HG03060 (cell line): ENCODE measurements around the gene CLIC6.

Experiments
- ATAC-seq: cut with Tn5 transposase; IDR thresholded peaks from one replicate; pipeline ENCODE4 v1.9.1; 2021; ENCODE audit warnings: low read depth, moderate number of reproducible peaks; ENCODE audit not compliant: unreplicated experiment

The CLIC6 gene

DNA sequence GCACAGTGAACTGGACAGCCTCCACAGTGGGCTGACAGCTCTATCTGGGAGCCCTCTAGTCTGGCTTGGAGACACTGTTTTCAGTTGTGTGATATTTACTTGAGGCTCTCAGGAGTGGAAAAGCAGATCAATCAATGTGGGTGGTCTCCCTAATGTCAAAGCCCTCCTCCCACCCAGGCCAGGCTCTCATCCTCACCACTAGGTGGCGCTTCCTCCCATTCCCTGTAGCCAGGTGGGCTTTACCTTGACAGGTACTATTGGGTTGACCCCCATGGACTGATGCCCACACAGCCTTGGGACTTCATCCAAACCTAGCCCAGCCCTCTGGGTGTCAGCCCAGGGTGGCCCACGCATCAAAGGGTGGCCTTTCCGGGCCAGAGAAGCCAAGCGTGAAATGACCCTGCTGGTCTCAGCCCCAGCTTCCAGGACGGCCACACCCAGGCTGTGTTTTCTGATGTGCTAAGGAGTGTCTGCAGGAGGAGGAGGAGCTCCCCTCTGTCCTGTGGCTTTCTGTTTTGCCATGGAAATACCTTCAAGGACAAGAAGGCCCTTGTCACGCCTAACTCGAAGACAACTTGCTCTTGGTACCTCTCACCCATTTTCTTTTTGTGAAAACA lies 54.0 kb downstream of the CLIC6 start:
- no peak for ATAC-seq

DNA sequence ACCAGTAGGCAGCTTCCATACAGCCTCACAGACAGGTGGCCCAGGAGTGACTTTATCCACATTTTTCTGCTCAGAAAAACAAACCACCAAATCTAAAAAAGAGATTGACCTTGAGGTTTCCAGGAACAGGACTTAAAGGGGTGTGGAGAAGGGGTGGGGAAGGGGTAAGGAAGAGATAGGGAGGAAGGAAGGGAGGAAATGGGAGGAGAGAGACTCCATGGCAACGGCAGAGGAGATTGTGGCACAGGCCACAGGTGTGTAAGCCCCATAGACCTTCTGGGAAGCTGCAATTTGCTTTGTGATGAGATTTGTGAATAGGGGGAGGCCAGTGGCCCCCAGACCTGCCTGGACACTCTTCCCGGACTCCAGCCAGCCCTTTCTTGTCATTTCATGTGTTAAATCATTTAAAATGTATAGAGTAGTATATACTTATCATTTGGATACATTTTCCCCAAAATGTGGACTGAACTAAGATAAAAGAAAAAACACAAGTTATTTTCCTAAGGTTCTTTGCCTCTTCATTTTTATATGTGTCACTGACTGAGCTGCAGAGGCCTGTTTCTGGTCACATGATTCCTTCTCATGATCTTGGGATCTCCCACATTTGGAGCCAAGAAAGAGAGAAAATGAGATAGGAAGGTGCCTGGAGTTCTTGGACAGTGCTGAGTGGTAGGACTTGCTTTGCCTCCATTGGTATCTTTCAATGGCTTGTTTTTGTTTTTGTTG lies 55.5 kb downstream of the CLIC6 start:
- no peak for ATAC-seq

DNA sequence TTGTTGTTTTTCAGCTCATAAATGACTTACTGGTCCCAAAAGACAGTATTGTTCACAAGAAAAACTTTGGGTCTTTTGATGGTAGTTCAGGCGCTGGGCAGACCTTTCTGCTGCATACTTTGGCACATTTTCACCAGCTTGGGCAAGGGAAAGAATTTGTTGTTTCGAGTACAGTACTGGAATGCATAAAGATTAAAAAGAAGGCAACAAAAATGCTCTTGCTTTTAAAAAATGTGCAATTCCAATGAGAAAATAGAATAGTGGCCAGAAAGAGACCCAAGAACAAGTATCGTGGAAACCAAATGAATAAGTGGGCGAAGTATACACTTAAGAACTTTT lies 56.0 kb downstream of the CLIC6 start:
- ATAC-seq = no peak

DNA sequence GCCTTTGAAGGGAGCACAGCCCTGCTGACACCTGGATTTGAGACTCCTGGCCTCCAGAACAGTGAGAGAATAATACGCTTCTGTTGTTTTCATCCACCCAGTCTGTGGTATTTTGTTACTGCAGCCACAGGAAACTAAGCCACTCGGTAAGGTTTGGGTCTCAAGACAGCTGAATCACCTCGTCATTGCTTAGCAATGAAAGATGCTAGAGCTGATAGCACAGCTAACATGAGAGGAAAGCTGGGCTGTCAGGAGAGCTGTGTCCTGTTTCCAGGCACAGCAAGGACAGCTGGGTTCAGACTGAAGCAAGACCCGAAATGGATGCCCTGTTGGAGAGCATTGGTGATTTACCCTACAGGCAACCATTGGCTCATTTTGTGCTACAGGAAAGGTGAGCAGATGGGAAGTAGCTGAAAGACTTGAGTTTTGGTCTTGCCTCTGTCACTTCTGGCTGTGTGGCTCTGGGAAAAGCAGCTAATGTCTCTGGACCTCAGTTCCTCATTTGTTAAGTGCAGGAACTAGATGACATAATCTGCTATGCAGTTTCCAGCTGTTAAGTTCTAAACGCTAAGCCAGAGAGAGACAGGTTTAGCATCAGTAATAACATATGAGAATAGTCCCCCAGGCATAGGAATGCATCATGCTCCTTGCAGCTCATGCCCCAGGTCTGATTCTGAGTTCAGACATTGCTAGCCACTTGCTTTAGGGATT lies 58.0 kb downstream of the CLIC6 start:
- no peak for ATAC-seq

DNA sequence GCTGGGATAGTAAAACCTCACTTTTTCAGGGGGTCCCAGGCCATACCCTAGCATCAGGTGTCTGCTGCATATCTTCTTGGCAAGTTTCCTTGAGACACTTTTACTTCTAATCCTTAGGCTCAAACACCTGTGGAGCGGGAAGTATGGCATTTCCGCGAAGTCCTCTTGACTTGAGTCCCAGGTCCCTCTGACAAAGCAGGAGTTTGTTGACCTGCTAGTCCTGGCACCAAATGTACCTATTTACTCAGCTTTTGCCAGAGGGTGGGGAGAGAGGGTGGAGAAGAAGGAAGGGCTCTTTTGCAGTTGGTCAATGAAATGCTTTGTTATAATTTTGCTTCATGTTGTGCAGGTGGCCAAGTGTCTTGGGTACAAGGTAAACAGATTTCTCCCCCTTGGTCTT lies 59.7 kb downstream of the CLIC6 start:
- ATAC-seq = no peak

DNA sequence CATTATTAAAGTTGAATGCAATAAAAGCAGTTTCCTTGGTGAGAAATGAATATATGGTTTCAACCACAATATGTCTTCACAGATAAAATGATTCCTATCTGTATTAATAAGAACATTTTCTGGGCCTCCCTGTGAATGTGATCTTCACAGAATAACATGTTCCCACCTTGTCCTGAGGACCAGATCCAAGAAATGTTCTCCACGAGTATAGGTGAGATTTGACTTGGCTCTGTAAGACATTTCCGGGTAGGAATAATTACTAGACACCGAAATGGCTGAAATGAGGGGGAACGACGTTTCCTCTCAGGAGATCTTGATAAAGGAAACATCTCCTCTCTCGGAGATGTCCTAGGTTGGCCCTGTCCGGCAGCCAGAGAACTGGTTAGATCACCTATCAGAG lies 61.4 kb downstream of the CLIC6 start:
- ATAC-seq = no peak

DNA sequence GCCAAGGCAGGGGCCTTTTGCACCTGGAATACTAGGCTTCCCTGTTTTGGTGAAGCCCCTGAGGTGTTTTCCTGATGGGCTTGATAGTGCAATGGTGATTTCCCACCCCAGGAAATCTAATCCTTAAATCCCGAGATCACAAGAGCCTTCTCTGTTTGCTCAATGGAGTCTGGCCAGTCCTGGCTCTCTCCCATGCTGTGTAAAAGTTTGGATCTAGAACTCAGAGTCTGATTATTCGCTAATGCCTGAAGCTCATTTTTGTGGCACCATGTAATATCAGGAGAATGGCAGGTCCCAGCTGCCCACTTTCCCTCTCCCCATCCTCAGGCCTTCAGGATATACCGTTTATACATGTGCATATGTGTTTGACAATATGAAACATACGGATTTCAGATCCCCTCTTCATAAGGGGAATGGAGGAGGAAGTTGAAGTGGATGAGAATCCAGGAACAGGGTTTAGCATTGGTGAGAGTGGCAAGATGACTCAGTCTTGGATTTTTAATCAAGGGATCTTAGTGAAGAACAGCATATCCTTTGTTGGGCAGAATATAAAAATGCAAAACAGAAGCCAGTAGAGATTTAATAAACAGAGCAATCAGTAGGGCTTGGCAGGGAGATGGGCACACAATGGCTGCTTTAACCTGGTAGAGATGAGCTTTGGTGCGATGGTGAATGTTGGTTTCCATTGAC lies 62.1 kb downstream of the CLIC6 start:
- ATAC-seq = no peak

DNA sequence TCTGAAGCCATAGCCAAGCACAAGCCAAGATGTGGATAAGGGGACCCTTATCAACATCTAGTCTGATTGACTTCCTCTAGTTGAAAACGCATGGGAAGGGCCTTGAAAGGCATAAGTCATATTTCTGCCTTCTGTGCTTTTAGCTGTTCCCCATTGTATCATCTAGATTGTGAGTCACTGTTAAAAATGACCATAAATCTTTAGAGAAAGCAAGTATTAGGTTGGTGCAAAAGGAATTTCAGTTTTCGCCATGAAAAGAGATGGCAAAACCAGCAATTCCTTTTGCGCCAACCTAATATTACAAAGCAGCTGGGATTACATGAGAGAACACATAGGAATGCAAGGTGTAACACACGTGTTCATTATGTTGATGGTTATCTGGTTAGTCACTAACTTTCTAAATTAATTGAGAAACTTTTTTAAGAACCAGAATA lies 63.6 kb downstream of the CLIC6 start:
- ATAC-seq = no peak

DNA sequence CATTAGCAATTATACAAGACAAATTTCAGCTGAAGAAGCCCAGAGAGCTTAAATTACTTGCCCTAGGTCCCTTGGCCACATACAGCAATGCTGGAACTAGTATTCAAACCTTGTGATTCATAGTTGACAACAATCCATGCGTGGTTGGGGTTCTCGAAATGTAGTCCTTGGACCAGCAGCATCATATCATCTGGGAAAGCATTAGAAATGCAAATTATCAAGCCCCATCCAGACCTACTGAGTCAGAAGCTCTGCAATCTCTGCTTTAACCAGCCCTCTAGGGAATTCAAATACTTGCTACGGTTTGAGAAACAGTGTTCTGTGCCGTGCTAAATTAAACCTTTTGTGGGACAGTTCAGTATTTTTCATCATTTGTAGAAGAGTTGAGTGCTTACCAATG lies 65.1 kb downstream of the CLIC6 start:
- no peak for ATAC-seq

DNA sequence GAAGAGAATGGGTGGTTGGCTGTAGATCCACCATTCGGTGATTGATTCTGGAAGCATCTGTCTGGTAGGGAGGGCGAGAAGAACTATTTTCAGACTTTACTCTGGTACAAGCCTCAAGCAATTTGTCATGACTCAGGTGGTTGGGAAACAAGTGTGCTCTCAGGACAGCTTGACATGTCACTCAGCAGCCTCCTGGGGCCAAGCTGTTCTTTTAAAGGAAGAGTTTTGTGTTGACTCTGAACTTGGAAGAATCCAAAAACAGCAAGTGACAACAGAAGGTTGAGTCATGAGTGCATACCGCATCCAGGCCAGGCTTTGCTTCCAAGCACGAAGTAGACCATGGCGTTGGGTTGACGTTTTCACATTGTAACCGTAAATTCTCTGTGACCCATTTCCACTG lies 65.9 kb downstream of the CLIC6 start:
- no peak for ATAC-seq

DNA sequence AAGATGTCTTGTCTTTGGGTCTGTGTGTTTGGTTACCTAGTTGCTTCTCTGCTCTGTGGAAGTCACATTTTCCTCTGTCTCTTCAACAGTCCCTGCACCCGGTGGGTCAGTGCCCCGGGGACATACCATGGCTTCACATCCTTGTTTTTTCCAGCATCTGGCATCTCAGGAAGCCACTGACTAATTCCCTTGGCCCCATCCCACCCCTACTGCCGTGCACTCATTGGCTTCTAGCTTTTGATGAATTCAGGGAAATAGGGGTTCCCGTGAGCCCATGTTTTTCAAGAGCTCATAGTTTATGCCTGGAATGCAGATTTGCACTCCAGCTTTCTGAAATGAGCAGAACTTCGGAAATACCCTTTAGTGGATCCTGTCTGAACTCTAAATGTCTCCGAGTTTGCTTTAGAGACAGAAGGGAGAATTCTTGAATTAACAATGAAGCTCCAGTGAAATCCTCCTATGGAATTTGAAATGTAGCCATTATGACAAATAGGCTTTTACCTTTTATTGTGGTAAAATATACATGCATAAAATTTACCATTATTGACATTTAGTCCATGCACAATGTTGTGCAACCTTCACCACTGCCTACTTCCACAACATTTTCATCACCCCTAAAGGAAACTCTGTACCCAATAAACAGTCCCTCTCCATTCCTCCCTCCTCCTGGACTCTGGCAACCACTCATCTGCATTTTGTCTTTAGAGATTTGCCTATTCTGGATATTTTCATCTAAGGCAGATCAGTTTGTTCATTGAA lies 67.5 kb downstream of the CLIC6 start:
- no peak for ATAC-seq

DNA sequence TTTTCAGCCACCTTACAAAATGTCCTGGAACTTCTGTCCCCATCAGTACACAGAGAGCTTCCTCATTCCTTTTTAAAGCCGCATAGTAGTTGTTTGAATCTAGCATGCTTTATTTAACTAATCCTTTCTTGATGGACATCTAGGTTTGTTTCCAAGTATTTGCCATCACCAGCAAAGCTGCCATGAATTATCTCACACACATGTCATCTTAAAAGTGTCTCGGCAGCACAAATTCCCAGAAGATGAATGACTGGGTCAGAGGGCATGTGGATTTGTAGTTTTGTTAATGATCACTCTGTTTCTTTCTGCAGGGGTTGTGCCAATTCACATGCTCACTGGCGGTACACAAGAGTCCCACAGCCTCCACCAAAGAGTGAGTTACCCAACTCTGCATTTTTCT lies 68.3 kb downstream of the CLIC6 start:
- ATAC-seq = no peak

DNA sequence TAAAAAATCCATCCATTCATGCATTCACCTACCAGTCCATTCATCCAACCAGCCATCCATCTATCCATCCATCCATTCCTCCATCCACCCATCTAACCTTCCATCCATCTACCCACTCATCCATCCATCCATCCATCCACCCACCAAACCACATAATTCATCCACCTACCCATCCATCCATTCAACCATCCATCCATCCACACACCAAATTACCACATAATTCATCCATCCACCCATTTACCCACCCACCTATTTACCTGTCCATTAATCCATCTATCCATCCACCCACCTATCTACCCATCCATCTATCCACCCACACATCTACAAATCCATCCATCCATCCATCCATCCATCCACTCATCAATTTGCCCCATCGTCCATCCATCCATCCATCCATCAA lies 71.4 kb downstream of the CLIC6 start:
- ATAC-seq = no peak

DNA sequence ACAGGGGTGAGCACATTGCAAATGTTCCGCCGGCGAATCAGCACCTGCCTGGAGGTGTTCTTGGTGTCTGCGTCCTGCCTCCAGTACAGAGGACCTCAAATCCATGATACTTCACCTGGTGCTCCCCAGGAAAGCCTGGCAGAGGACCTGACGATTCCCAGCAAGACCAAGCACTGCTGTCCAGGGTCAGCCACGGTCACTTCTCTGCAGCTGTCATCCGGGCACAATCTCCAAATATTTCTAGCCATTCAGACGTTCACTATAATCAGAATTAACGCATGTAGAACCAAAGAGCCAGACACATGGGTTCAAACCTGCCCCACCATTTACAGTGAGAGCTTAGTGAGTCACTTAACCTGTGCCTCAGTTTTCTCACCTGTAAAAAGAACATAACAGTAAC lies 74.5 kb downstream of the CLIC6 start:
- ATAC-seq = no peak

DNA sequence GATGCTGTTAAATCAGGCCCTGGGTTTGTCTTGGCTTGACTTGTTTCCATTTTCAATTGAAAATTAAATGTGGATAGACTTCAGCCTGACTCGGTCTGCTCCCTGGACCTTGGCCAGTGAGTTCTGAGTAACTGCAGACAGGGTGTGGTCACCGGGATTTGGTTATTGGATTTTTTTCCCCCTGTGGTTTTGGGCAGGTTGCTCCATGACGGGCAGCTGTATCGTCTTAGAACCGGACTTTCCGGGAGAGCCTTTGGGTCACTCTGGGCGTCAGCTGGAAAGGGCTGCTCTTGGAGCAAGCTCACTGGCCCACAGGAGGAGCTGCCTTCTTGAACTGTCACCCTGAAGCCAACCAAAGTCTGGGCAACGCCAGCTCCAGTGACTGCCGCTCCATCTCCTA lies 75.0 kb downstream of the CLIC6 start:
- ATAC-seq = no peak

DNA sequence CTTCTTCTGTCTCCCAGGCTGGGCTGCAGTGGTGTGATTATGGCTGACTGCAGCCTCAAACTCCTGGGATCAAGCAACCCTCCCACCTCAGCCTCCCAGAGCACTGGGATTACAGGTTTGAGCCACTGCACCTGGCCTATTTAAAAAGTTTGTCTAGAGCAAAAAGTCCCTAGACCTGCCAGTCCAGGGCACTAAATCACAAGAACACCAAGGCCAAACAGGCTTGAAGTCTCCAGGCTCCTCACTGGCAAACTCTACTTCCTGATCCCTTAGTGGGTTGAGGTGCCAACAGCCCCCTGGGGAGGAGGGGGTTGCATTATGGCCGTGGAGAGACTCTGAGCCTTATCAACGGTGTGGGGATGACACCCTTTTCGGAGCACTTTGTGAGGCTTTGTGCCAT lies 76.0 kb downstream of the CLIC6 start:
- no peak for ATAC-seq

DNA sequence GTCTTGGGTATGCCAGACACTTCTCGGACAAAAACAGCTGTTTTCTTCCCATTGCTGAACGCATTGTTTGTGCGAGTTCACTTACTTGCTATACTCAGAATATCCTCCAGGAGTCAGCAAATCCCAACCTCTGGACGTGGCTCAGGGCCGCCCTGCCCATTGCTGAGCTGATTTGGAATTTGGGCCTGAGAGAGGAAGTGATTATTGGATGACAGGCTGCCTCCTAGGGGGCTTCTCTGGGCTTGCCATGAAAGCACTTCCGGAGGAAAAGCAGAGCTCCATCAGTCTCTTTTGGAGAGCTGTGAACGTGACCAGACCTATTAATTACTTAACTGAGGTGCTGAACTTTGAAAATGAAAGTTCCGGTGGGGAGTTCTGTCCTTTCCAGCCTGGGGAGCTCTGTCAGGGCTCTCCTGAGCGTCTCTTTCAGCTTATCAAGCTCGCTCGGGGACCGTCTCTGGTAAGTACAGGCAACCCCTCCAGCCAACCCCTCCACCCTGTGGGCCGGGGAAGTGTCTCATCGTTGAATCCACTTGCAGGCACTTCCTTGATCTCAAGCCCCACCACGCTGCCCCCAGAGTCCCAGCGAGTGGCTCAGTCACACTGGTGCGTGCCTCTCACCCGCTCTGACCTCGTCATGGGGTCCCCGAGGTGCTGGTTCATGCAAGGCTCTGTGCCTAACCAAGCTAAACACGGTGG lies 76.9 kb downstream of the CLIC6 start:
- ATAC-seq = no peak

DNA sequence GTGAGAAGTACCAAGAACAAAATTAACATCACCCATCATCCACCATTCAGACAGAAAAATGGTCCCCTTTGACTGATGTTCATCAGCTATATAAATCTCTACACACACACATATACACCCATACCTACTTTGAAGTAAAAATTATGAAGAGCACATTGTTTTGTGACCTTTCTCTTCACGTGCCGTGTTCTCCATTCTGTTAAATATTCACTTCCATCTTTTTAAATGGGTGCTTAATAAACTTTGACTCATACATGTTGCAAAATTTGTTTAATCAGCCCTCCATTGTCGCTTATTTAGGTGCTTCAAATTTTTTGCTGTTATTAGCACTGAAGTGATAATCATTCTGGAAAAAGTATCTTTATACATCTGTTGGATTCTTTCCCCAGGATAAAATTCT lies 80.1 kb downstream of the CLIC6 start:
- ATAC-seq = no peak

DNA sequence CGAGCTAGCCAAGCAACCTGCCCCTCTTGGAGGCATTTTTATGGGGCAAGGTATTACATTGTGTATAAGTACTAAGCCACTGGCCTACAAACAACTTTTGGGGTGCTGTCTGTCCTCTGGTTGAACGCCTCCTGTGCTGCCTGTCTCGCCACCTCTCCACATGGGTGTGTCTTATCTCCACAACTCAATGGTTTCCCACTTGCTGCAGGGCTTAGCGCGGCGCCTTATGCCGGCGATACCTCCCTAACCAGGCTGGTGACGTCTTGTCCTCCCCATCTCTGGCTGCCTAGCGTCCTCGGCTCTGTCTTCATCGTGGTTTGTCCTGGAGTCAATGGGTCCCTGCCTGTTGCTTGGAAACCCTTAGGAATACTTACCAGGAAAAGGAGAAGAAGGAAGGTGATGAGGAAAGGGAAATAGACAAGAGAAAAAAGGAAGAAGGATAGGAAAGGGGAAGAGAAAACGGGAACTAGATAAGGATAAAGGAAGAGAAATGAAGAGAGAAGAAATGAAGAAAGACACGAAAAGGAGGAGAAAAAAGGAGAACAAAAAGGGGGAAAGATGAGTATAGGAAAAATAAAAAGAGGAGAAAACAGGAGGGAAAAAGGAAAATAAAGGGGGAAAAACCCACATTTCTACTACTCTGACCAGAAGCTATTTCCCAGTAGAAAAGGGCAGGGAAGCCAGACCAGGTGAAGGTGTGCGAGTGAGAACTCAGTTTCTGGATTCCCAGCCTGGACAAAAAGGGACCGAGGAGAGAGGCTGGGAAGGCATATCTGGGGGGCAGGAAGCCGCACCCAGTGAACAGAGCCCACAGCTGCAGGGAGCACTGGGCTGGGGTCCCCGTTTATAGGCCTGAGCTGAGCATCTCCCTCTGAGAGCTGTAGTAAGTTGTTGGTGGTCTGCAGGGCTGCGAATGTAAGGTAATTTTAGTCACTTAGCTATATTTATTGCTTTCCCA lies 86.2 kb downstream of the CLIC6 start:
- ATAC-seq = no peak
